Measurements from ENCODE around the gene MYH6. TPM values are rescaled to one million over a fixed set of nuclear protein-coding genes. Genes with fewer than 3 reads are reported as not detected.
"Not testable (repeated sequence)": the region's sequence is repeated elsewhere in the genome, so short reads cannot be mapped to it uniquely, and the experiment has no call there.

Gene MYH6
- total RNA-seq, 2 experiments from 2014 or later = not detected

DNA sequence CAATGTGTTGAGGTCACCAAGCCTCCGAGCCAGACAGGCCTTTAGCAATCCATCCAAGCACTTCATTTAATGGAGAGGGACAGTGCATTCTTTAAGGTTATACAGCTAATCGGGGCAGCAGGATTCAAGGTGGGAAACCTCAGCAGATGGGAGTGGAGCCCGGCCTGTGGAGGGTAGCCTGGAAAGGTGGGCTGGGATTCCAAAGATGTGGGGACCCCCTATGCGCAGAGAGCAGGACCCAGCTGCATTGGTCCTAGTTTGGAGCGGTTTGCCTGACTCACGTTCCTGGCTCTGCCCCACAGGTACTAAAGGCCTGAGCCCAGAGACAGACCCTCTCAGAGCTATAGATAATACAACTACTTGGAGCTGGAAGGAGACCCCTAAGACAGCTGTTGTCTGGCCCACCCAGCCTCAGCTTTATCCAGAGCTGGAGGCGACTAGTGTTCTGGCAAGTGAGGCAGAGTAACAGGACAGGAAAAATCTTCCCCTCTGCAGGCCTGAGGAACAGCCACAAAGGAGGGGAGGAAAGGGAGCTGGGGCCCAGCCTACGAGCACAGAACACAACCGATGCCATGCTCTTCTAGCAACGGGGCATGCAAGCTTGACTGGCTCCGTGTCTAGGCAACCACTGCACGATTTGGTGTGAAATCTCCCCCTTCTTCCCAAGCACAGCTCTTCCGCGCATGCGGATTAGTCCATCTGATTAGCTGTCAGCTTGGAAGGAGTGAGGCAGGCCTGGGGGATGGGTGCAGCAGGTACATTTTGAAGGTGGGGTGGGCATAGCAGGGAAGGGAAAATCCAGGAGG, 28.5 kb upstream of the MYH6 start:
- POLR2A ChIA-PET = no interaction called here

DNA sequence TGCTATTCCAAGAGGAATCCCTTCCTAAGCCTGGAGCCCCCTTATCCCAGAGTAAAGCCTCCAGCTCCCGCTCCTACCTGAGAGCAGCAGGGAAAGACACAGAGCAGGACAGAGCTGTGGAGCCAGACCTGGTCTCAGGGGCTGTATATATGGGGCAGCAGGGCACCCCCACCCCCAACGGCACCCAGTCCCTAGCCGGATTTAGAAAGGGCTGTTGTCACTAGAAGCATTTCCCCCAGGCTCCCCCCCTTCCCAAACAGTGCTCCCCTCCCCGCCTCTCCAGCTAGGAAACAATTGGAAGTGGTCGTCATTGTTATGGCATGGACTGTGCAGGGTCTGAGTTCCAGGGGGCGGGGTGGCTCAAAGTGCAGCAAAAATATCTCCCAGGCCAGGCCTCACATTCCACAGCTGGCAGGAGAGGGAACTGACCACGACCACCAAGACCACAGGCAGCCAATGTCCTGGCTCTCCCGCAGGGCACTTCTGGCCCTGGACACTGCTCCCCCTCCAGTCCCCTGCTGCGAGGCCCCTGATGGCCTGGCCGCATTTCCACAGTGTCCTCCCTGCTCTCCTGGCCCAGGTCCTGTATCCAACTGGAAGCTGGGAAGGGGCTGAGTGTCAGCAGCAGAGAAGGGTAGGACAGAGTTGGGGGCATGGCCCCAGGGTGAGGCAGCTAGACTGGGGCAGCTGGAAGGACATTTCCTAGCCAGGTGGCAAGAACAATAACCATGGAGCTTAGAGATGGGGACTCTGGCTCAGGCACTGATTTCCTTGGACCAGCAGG, 27.7 kb upstream of the MYH6 start, which contains the start of gene MYH7:
MYH7 (minus strand) TSS at position 118 of the 784 bp plus-strand sequence. CDS start 1,928 bp downstream, outside the sequence.
- POLR2A ChIA-PET = no interaction called here
- CTCF ChIA-PET = no interaction called here

More for the DNA sequence above, 28.5 kb upstream of the MYH6 start:
- CTCF ChIA-PET = no interaction called here

DNA sequence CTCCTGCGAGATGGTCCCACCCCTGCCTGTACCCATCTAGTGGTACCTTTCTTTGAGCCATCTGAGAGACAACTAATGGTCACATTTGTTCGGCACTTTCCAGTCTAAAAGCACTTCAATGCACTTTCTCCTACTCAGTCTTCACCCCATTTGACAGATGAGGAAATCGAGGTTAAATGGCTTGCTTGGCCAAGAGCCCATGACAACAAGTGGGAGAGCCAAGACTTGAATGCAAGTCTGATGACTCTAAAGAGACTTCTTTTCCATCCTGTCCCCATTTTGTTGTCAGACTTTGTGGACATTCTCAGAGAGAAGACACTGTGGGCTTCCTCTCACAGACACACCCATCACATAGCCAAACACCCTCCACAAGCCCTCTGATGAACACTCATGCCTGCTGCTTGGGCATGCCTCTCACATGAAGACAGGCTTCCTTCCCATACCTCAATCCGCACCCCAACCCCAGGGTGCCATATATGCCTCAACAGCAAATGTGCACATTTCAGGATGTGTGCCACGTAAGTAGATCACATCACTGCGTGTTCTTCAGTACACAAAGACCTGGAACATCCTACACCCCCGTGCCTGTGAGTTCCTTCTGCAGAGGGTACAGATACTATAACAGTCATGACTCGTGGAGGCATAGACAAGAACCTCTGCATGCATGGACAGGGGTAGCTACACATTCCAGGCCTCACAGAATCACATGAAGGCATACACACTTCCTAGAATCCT, 26.6 kb upstream of the MYH6 start:
- CTCF ChIA-PET = no interaction called here
- POLR2A ChIA-PET = no interaction called here

DNA sequence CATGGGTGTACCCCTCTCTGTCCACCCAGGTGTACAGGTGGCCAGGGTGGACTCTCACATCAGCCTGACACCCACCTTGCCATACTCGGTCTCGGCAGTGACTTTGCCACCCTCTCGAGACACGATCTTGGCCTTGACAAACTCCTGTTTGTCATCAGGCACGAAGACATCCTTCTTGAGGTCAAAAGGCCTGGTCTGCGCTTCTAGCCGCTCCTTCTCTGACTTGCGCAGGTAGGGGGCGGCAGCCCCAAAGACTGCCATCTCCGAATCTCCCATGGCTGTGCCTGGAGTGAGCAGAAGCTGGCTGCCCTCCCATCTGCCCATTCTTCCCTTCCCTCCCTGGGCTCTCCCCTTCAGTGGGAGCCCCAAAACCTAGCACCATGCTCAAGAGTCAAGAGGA, 25.4 kb upstream of the MYH6 start:
- POLR2A ChIA-PET = no interaction called here

DNA sequence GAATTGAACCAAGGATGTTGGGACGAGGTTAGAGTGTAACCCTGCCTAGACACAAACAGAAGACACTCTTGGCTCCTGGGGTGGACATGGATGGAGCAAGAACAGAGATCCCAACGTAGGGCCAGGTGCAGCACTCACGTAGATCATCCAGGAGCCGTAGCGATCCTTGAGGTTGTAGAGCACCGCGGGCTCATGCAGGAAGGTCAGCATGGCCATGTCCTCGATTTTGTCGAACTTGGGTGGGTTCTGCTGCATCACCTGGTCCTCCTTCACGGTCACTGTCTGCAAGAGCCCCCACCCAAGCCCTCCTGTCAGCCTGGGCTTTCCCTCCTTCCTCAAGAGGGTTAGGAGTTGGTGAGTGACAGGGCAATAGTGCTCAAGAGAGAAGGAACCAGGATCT, 24.9 kb upstream of the MYH6 start:
- POLR2A ChIA-PET = no interaction called here

More for the DNA sequence above, 25.4 kb upstream of the MYH6 start:
- CTCF ChIA-PET = no interaction called here

DNA sequence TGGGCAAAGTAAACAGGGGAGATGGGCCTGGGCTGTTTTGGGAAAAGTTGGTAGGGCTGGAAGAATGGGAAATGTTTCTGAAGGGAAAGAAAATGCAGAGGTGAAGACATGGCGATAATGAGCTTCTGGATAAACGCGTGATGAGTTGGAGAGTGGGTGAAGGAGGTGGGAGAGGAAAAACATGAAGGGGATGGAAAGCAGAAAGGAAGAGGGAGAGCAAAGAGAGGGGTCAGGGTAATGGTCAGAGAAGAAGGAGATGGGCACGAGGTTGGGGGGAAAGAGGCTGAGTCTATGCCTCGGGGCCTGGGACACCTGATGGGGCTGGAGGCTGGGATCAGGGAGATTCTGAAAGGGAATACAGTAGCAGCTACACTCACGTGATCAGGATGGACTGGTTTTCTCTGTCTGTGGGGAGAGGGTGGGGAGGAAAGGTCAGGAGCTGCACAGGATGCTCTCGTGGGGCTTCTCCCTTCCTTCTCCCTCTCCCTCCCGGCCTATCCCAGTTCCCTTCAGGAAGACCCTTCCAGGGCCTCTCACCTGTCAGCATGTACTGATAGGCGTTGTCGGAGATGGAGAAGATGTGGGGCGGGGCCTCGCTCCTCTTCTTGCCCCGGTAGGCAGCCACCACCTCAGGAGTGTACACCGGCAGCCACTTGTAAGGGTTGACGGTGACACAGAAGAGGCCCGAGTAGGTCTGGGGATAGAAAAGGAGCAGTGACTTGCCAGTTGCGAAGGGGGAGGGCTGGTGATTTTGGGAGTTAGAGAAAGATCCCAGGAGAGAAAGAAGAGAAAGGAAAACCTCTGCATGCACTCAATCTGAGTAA, 24.2 kb upstream of the MYH6 start:
- CTCF ChIA-PET = no interaction called here
- POLR2A ChIA-PET = no interaction called here

More for the DNA sequence above, 24.9 kb upstream of the MYH6 start:
- CTCF ChIA-PET = no interaction called here

DNA sequence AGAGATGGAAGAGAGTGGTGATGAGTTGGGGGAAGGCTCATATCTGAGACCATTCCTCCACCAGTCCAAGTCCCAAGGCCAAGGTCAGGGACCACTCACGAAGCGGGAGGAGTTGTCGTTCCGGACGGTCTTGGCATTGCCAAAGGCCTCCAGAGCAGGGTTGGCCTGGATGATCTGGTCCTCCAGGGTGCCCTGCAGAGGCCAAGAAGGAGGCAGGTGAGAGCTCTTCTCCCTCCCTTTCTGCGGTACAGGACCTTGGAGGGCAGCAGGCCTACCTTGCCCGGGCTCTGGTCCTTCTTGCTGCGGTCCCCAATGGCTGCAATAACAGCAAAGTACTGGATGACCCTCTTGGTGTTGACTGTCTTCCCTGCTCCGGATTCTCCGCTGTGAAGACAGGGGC, 23.4 kb upstream of the MYH6 start:
- ChIA-PET POLR2A (no interaction called here), CTCF (no interaction called here)

DNA sequence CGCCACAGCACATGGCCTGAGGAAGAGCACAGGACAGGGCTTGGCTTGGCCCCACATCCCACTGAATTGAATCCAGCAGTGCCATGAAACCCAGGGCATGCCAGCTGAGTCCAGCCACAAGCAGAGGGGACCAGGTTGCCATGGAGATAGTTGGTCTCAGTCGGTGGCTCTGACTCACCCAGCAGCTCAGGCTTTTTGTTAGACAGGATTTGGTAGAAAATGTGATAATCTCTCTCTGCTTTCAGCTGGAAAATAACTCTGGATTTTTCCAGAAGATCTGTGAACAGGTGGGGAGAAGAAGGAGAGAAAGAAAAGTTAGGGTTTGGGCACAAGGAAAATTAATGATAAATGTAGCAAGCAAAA, 22.6 kb upstream of the MYH6 start:
- ChIA-PET POLR2A (no interaction called here), CTCF (no interaction called here)

DNA sequence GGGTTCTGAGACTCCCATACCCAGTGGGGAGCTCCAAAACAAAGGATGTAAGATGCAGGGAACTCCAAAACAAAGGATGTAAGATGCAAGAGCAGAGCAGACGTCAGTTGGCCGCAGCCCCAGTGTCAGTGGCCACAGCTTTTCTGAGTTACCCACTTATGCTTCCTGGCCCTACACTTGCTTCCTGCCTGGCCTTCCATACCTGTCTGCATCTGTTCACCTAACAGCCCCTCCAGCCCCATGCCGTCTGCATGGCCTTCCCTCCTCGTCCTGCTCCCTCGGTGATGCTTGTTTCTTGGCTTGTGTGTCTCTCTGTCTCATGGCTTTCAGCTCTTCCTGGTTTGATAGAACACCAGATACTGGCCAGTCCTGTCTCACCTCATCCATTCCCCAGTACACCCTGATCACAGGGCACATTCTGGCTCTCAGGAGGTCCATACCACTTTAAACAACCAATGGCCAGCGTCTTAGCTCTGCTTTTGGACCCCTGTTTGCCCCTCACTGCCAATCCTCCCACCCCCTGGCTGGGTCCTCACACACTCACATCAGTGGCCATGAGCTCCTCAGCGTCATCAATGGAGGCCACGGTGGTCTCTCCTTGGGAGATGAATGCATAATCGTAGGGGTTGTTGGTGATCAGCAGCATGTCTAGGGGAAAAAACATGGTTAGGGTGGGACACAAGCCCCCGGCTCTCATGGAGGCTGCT, 22.1 kb upstream of the MYH6 start:
- ChIA-PET POLR2A (no interaction called here), CTCF (no interaction called here)

DNA sequence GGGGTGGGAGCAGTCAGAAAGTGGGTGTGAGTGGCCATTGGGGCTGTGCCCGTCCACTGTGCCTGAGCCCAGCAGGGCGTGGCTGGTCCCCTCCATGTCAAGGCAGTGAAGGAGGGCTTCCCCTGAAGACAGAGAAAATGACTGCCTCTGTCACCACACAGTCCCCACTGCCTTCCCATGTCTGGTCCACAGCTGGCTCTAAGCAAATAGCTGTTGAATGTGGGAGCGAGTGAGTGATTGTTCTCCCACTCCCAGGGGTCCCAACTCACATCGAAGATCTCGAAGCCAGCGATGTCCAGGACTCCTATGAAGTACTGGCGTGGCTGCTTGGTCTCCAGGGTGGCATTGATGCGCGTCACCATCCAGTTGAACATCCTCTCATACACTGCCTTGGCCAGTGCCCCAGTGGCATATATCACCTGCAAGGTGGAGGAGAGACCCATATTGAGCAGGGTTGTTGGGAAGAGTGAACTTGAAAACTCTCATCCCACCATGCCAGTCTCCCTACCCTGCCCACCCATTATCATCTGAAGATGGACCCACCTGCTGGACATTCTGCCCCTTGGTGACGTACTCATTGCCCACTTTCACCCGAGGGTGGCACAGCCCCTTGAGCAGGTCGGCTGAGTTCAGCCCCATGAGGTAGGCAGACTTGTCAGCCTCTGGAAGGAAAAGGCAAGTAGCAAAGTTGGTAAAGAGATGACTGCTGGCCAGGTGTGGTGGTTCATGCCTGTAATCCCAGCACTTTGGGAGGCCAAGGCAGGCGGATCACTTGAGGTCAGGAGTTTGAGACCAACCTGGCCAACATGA, 20.8 kb upstream of the MYH6 start:
- ChIA-PET CTCF (no interaction called here), POLR2A (no interaction called here)

DNA sequence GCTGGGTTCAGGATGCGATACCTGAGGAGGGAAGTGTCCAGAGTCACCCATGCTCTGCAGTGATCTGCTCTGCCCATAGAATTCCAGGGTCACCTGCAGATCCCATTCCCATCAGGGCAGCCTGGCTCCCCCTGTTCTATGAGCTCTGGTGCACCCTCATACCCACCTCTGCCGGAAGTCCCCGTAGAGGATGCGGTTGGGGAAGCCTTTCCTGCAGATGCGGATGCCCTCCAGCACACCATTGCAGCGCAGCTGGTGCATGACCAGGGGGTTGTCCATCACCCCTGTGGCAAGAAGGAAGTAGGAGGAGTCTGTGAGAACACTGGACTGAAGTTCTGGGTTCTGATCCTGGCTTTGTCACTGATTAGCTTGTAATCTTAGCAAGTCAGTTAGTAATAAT, 17.7 kb upstream of the MYH6 start:
- CTCF ChIA-PET = not testable (repeated sequence)
- POLR2A ChIA-PET = interaction anchor here (0.6 kb wide), 1 partner anchor 472 kb away, joined by 3 read pairs; no protein-coding TSS in a partner anchor

DNA sequence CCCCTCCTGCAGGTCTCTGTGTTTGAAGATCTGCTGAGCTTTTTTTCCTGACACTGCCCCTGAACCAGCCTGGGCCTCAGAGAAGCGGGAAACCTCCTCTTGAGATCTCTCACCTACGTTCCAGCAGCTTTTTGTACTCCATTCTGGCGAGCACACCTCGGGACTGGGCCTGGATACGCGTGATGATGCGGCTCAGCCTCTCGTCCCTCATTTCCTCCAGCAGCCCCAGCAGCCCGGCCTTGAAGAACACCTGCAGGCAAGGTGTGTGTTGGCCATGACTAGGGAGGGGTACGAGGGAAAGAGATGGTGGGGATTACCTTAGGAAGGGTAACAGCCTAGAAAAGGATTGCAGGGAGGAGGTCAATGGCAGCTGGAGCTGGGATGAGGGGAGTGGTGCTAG, 17.1 kb upstream of the MYH6 start:
- ChIA-PET CTCF (no interaction called here), POLR2A (no interaction called here)

DNA sequence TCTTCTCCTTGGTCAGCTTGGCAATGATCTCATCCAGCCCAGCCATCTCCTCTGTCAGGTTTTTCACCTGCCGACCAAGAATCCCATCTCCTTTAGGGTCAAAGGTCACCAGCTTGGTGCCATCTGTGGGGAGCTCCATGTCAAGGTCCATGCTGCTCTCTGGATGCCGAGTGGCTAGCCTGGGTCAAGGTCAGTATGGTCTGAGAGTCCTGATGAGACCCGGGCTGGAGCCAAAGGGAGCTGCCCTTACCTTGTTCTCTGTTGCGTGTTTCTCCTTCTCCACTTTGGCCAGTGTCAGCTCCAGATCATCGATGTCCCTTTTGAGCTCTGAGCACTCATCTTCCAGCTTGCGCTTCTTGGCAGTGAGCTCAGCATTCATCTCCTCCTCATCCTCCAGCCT, 15.6 kb upstream of the MYH6 start:
- ChIA-PET POLR2A (no interaction called here), CTCF (interaction anchor here (1.2 kb wide), 1 partner anchor 44 kb away, joined by 4 read pairs; no protein-coding TSS in a partner anchor)

DNA sequence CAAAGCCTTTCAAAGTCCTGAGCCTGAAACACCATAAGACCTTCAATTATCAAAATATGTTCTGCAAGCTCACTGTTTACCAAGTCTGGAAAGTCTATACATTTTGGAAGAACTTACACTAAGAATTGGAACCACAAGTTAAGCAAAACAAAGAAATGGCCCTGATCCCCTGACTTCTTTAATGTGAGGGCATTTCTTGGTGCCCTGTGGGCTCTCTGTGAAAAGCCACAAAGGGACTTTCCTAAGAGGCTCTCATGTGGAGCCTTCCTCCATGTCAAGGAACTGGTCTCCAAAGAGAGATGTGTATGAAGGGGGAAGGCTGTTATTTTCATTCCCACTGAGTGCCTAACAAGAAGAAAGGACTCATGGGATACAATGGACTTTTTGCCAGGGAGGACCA, 13.5 kb upstream of the MYH6 start:
- ChIA-PET CTCF (interaction anchor here (1.6 kb wide), 1 partner anchor 41 kb away, joined by 5 read pairs; no protein-coding TSS in a partner anchor), POLR2A (interaction anchor here (0.7 kb wide), 1 partner anchor 120 kb away, joined by 3 read pairs; no protein-coding TSS in a partner anchor)

DNA sequence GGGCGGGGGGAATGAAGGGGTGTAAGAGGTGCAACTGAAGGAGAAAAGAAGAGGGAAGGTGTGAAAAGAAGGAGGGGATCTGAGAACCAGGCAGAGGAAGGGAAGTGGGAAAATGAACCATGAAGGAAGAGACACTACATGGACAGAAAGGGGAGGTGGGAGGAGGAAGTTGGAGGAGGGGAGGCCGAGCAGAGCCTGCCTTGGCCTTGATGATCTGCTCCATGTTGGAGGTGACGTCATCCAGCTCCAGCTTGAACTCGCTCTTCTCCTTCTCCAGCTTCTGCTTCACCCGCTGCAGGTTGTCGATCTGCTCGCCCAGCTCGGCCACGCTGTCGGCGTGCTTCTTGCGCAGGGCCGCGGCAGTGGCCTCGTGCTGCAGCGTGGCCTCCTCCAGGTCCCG, 11.6 kb upstream of the MYH6 start:
- CTCF ChIA-PET, POLR2A ChIA-PET: not testable (repeated sequence)

DNA sequence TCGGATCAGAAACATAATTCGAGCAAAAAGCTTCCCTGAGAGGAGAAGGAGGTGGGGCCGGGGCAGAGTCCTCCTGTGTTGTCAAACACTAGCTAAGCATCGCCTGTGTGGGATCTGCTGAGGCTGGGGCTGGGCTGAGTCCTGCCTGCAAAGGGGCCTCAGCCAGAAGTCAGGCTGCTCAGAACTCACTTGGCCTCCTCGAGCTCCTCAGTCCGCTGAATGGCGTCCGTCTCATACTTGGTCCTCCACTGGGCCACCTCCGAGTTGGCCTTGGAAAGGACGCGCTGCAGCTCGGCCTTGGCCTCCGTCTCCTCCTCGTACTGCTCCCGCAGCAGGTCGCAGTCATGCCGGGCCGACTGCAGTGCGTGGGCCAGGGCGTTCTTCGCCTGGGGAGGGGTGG, 9.9 kb upstream of the MYH6 start:
- ChIA-PET CTCF (no interaction called here), POLR2A (no interaction called here)

DNA sequence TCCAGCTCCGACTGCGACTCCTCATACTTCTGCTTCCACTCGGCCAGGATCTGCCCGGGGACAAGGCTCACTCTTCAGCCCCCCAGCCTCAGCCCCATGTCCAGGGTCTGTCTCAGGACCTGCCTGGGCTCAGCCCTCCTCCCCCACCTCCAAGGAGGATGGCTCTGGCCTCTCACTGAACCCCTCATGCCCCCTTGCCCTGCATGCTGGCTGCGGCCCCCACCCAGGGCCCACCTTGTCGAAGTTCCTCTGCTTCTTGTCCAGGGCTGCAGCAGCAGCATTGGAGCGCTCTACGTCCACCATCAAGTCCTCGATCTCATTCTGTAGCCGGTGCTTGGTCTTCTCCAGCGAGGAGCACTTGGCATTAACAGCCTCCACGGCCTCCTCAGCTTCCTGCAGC, 9.2 kb upstream of the MYH6 start:
- POLR2A ChIA-PET = interaction anchor here (0.5 kb wide), 1 partner anchor 39 kb away, joined by 3 read pairs; no protein-coding TSS in a partner anchor
- CTCF ChIA-PET = not testable (repeated sequence)

DNA sequence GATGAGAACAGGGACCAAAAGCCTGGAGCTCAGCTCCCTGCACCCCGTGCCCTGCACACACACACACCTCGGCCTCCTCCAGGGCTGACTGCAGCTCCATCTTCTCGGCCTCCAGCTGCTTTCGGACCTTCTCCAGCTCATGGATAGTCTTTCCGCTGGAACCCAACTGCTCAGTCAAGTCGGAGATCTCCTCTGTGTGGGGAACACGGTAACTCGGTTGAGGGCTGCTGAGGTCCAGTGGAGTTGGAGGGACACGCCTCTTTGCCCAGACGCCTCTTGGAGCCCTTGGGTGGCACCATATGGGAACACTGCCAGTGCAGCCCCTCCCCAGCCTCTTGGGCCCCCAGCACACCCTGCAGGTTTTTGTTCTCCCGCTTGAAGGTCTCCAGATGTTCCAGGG, 8.7 kb upstream of the MYH6 start:
- CTCF ChIA-PET = no interaction called here
- POLR2A ChIA-PET = no interaction called here
